ENCODE data around the gene LEFTY1.

DNA sequence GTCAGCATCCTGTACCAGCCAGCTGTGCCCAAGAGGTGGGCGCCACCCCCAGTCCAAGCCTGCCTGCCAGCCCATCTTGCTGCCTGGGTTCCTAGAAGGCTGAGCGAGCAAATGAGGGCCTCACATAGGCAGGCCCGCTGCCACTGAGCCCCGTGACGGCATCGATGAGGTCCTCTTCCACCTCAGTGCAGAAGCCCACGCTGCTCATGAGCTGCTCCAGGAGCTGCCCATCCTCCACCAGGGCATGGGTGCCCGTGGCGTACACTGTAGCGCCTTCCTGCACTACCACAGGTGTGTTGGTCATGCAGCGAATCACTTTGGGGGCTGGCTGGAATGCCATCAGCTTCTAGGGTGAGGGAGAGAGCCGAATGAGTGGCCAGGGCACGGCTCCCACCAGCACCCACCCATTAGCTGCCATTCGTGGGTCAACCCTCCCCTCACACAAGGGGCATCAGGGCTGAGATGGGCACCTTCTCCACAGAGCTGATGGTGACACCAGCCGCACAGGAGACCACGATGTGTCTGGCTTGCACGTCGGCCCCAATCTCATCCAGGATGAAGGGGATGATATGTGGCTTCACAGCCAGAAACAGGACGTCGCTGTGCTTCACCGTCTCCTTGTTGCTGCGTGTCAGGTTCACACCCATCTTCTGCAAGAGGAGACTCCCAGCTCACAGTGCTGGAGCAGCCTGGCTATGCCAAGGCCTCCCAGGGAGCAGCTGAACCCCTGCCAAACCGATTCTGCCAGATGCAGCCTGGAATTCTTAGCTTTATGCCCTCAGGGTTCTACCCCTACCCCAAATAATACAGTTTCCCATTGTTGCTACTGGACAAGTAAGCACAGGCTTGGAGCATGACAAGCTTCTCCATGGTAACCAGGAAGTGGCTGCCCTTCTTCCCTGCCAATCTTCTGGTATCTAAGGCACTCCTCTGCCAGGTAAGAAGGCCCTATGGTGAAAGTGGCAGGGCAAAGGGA is 33.1 kb upstream of the LEFTY1 start:
- TF ChIP-seq POLR2A (IDR thresholded peaks at IDR 0.05; ENCODE audit: borderline replicate concordance, extremely low read depth, insufficient read depth, insufficient read length), result no peak
- TF ChIP-seq, protein P1, sequence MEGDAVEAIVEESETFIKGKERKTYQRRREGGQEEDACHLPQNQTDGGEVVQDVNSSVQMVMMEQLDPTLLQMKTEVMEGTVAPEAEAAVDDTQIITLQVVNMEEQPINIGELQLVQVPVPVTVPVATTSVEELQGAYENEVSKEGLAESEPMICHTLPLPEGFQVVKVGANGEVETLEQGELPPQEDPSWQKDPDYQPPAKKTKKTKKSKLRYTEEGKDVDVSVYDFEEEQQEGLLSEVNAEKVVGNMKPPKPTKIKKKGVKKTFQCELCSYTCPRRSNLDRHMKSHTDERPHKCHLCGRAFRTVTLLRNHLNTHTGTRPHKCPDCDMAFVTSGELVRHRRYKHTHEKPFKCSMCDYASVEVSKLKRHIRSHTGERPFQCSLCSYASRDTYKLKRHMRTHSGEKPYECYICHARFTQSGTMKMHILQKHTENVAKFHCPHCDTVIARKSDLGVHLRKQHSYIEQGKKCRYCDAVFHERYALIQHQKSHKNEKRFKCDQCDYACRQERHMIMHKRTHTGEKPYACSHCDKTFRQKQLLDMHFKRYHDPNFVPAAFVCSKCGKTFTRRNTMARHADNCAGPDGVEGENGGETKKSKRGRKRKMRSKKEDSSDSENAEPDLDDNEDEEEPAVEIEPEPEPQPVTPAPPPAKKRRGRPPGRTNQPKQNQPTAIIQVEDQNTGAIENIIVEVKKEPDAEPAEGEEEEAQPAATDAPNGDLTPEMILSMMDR (IDR thresholded peaks at IDR 0.05 in 2 of 3, conservative IDR thresholded peaks at IDR 0.05 in 1 of 3; ENCODE audit: borderline replicate concordance in 1 of 3, insufficient read depth in 1 of 3, low read depth in 2 of 3, low read length in 2 of 3), result no peak
- TF ChIP-seq, protein P2, sequence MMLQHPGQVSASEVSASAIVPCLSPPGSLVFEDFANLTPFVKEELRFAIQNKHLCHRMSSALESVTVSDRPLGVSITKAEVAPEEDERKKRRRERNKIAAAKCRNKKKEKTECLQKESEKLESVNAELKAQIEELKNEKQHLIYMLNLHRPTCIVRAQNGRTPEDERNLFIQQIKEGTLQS (IDR thresholded peaks at IDR 0.05), result no peak
- TF ChIP-seq EZH2phosphoT487 (IDR thresholded peaks at IDR 0.05; ENCODE audit: borderline replicate concordance), result no peak

Data from HCT116 (cell line).